ENCODE results near the gene ELOB.

ELOB gene

DNA sequence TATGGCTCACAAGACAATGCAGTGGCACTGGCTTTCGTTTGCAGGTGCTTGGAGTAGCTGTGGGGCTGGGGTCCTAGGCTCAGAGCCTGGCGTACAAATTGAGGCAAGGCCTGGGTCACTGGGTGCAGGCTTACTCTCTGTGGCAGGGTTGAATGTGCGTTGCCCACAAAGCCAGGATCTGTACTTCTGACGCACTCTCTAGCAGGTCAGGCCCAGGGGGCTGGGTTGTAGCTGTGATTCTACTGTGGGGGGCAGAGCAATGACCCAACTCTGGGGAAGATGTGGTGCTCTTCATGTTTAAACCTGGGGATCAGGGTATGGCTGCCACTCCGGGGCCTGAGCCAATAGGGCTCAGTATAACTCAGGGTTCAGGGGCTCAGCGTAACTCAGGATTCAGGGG is 33.6 kb upstream of the ELOB start:
- DNase-seq (ENCODE audit: low read depth in 3 of 3) = no peak

DNA sequence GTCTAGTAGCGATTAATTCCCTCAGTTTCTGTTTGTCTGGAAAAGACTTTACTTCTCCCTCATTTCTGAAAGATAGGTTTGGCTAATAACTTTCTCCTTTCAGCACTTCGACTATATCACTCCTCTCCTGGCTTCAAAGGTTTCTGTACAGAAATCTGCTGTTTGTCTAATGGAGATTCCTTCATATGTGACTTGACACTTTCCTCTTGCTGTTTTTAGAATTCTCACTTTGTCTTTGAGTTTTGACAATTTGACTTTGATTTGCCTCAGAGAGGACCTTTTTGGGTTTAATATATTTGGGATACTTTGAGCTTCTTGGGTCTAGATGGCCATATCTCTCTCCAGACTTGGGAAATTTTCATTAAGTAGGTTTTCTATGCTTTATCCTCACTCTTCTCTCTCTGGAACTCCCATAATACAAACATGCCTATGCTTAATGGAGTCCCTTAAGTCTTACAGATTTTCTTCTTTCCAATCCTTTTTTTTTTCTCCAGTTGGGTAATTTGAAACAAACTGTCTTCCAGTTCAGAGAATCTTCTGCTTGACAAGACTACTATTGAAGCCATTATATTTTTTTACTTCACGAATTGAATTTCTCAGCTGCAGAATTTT is 32.2 kb upstream of the ELOB start:
- no peak for DNase-seq (ENCODE audit: low read depth in 3 of 3)

DNA sequence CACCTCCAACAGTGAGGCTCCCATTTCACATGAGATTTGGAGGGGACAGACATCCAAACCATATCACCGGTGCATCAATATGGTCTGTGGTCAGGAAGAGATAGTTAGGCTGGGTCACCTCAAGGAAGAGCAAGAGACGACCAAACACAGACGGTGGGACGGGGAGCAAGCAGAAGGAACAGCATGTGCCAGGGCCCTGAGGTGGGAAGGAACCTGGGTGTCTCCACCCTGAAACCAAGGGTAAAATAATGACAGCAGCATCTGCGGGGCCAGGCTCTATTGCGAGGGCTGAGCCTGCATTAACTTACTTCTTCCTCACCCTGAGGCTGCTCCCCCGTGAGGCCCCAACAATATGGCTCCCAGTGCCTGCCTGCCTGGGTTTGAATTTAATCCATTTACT is 31.1 kb upstream of the ELOB start:
- no peak for DNase-seq (ENCODE audit: low read depth in 3 of 3)

DNA sequence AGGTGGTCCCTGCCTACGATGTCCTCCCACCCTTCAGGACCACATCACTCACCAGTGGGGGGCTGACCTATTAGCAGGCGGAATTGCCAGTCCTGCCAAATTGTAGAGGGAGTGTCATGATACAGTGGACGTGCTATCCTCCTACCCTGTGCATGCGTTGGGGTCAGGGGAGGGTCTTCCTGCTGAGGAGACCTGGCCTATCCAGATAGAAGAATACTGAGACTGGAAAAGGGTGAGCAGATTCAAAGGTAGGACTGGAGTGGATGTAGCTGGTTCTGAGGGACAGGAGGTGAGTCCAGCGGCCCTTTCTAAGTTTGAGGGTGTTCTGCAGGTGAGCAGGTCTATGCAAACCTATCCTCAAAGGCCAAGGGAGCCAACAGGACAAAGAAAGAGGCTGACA is 29.2 kb upstream of the ELOB start:
- no peak for DNase-seq (ENCODE audit: low read depth in 3 of 3)

DNA sequence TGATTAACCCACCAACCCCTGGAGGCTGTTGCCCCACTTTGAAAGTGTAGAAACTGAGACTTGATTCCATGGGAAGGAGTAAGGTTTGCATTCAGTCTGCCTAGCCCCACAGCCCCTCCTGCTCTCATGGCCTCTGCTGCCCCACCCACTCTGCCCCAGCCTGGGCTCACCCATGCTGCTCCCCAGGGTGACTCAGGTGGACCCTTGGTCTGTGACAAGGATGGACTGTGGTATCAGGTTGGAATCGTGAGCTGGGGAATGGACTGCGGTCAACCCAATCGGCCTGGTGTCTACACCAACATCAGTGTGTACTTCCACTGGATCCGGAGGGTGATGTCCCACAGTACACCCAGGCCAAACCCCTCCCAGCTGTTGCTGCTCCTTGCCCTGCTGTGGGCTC is 27.6 kb upstream of the ELOB start:
- DNase-seq (ENCODE audit: low read depth in 3 of 3) = no peak

DNA sequence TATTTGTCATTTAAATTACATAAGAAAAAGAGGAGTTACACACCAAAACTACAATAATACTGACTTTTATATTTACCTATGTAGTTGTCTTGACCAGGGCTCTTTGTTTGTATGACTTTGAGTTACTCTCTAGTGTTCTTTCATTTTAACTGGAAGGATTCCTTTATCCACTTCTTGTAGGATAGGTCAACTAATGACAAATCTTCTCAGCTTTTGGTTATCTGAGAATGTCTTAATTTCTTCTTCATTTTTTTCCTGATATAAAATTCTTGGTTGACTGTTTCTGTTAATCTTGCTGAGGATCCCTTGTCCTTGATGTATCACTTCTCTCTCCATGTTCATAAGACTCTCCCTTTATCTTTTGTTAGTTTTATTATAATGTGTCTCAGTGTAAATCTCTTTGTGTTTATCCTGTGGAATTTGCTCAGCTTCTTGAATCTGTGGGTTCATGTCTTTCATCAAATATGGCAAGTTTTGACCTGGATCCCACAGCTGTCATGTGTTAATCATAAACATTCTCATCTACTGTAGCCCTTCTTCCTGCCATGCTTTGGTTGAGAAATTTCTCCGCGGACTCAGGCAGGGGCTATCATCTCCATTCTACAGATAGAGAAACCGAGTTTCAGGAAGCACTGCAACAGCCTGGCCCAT is 26.6 kb upstream of the ELOB start:
- DNase-seq (ENCODE audit: low read depth in 3 of 3) = no peak

DNA sequence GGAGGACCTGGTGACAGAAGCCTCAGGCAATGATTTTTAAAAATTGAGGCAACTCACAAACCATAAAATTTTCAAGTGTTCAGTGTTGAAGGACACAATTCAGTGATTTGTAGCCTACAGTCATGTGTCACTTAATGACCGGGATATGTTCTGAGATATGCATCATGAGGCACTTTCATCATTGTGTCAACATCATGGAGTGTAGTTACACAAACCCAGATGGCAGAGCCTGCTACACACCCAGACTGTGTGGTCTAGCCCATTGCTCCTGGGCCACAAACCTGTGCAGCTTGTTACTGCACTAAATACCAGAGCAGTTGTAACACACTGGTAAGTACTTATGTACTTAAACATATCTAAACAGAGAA is 22.8 kb upstream of the ELOB start:
- DNase-seq (ENCODE audit: low read depth in 3 of 3) = no peak

DNA sequence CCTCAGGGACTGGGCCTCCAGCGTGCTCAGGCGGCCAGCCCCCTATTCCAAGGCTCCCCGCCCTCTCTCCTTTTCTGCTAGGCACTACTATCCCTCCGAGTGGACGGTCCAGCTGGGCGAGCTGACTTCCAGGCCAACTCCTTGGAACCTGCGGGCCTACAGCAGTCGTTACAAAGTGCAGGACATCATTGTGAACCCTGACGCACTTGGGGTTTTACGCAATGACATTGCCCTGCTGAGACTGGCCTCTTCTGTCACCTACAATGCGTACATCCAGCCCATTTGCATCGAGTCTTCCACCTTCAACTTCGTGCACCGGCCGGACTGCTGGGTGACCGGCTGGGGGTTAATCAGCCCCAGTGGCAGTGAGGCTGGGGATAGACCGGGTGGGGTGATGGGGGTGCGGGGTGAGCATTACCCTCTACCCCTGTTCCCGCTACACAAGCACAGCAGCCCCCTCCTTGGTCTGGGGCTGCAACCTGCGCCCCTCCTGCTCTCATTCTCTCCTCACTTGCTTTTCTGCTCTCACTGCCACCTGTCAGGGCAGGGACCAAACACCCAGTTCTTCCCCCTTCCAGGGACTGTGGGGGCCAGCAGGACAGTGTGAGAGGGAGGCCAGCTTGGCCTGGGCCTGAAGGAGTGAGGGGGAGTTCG is 22.3 kb upstream of the ELOB start:
- no peak for DNase-seq (ENCODE audit: low read depth in 3 of 3)

DNA sequence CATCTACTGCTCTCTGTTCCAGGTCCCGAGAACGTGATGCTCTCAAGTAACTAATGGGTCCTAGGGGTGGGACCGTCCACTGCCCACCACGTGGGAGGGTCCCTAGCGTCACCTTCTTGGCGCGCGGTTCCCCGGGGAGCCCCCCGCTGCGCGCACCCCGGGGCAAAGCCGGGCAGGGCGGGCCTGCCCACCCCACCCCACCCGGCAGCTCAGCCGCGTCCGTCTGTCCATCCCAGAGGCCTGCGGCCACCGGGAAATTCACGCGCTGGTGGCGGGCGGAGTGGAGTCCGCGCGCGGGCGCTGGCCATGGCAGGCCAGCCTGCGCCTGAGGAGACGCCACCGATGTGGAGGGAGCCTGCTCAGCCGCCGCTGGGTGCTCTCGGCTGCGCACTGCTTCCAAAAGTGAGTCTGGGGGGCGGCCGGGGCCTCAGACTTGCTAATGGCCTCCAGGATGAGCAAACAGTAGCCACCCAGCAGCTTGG is 21.7 kb upstream of the ELOB start:
- no peak for DNase-seq (ENCODE audit: low read depth in 3 of 3)

DNA sequence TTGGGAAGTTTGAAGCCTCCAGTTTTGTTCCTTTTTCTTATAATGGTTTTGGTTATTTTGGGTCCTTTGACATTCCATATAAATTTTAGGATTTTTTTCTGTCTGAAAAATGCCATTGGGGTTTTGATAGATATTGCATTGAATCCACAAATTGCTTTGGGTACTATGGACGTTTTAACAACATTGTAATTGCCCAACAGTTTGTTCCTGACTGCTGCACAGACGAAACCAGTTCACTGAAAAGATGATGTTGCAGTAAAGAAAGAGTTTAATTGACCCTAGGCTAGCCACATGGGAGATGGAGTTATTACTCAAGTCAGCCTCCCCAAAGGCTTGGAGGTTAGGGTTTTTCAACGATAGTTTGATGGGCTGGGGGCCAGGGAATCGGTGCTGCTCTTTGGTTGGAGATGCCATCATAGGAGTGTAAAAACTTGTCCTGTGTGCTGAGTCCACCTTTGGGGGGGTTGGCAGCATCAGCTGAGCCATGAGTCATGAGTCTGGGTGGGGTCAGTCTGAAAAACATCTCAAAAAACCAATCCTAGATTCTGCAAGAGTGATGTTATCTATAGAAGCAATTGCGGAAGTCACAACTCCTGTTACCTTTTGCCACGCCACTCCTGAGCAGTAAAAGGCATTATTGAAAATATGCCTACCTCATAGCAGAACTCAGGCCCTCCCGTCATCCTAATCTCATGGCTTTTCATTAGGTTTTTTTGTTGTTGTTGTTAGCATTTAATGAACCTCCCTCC is 18.5 kb upstream of the ELOB start:
- DNase-seq (ENCODE audit: low read depth in 3 of 3) = no peak

DNA sequence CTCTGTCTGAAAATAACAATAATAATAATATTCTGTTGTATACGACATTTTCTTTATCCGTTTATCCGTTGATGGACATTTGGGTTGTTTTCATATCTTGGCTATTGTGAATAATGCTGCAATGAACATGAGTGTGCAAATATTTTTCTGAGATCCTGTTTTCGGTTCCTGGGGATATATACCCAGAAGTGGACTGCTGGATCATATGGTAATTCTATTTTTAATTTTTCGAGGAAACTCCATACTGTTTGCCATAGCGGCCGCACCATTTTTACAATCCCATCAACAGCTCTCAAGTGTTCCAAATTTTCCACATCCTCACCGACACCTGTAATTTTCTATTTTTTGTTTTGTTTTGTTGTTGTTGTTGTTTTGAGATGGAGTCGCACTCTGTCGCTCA is 15.9 kb upstream of the ELOB start:
- DNase-seq (ENCODE audit: low read depth in 3 of 3) = no peak

DNA sequence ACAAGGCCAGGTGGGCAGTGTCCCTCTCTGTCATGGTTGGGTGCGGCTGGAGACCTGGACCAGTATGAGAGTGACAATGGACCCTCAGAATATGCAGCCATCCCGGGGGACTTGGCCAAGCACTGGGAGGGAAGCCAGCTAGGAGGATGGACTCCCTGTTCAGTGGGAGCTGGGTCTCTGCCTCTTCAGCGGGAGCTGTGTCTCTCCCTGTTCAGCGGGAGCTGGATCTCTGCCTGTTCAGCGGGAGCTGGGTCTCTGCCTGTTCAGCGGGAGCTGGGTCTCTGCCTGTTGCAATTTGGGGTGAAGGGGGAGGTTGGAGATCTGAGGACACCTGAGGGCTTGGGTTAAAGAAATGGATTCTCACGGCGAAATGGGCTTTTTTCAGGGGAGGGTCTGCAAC is 14.1 kb upstream of the ELOB start:
- DNase-seq (ENCODE audit: low read depth in 3 of 3) = no peak

DNA sequence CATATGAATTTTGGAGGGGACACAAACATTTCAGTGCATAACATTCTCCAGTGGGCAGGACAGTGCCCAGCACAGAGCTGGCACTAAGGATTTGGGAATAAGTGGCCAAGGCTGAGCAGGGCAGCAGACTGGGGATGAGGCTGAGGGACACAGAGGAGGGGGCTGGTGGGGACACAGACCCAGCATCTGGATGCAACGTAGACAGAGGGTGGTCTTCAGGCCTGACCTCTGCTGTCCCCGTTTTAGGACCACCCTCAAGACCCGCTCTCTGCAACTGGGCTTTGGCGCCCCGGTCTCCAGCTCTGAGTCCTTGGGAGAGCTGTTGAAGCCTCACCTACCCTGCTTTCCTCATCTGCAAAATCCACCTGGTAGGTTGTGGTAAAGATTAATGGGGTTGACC is 13.6 kb upstream of the ELOB start:
- no peak for DNase-seq (ENCODE audit: low read depth in 3 of 3)

DNA sequence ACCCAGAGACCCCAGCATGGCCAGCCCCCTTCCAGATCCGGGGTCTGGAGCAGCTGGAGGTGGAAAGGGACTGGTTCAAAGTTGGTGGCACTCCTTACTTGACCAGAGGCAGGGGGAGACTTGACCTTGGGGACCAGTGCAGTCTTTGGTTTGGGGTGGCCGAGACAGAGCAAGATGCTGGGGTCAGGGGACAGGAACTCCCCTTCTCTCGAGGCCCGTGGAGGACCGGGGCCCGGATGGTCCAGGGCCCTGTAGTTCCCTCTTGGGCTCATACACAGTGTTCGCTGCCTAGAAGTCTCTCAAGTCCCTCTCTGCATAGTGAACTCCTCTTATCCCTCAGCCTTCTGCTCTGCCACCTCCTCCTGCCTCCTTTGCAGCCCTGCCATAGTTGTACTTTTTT is 10.9 kb upstream of the ELOB start:
- no peak for DNase-seq (ENCODE audit: low read depth in 3 of 3)

DNA sequence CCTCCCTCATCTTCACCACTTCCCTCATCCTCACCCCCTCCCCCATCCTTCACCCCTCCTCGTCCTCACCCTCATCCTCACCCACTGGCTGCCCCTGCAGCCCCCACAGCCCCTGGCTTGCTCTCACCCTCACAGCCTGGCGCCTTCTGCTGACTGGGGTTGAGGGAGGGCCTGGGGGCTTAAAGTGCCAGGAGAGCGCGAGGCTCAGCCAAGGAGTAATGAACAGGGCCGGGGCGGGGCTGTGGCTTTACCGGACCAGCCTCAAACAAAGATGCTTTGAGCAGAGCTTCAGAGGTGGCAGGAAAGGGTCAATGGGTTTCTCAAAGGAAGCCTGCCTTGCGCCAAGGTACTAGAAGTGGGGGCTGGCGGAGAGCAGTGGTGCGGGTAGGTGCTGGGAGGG is 10.3 kb upstream of the ELOB start, which contains the start of gene PRSS33:
Gene PRSS33, minus strand, starts transcription at position 155 of the 400 bp plus-strand sequence. CDS start 1,013 bp downstream, outside the sequence.
- no peak for DNase-seq (ENCODE audit: low read depth in 3 of 3)

DNA sequence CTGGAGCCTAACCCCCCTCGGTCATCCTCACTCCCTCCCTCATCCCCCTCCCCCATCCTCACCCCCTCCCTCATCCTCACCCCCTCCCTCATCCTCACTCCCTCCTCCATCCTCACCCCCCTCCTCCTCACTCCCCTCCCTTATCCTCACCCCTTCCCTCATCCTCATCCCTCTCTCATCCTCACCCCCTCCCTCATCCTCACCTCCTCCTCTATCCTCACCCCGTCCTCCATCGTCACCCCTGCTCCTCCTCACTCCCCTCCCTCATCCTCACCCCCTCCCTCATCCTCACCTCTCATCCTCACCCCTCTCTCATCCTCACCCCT is 9.7 kb upstream of the ELOB start:
- no peak for DNase-seq (ENCODE audit: low read depth in 3 of 3)

DNA sequence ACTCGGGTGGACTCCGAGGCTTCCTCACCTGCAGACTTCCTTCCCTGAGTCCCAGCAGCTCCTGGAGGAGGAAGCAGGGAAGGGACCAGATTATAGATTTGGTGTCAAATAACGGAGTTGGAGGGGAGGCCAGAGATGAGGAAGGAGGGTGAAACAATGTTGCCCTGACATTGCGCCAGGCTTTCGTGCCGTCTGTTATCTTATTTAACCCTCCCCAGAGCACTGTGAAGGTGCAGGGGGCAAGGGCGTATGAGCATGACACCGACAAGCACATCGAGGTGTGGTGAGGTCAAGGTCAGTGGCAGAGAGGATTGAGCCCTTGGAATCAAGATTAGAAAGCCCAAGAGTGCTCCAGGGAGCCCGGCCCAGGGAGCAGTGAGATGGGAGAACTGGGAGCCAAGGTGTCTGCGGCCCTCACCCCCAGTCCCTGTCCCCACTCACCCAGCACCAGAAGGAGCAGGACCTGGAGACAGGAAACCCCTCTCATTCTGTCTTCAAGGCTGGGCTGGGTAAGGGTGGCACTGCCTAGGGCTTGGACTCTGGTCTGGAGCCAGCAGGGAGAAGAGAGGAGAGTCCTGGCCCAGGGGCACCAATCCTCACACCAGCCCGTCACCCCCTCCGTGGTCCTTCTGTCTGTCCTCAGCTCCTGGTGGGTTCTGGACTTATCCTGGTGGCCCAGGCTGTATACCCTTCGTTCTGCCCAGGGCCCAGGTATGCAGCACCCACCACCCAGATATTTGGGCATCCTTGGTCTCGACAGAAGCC is 9.2 kb upstream of the ELOB start:
- DNase-seq (ENCODE audit: low read depth in 3 of 3) = no peak

DNA sequence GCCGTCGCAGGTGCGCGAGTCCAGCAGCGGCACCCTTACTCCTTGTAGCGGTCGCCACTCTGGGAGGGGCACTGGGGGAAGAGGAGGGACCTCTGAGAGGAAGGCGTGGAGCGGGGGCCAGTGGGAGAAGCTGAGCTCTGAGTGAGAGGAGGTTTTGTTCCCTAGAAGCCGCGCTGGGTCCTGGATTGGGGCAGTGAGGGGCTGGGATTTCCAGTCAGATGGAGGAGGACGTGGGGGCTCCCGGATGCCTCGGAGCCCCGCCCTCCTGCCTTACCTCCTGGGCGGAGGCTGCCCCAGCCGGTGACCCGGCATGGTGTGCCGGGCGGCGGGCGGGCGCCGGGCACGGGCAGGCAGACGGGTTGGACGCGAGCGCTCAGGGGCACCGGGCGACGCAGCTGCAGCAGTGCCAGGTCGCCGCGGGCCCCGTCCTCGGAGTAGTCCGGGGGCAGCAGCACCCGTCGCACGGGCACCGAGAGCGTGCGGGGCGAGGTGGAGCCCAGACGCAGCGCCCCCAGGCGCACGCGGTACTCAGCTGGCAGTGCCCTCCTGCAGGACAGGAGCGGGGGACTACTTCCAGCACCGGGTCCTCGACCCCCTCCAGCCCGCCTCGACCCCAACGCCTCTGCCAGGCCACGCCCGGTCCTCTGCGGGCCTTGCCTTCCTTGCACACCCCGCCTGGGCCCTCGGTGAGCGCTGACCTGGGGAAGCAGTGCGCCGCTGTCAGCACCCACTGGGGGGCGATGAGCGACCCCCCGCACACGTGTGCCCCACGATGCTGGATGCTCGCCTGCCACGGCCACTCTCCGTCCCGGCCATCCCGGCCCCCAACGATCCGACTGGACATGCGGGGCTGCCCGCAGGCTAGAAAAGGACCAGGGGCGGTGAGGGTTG is 8.3 kb upstream of the ELOB start:
- DNase-seq (ENCODE audit: low read depth in 3 of 3) = peak in 1 of 3 experiments; percentile 56

DNA sequence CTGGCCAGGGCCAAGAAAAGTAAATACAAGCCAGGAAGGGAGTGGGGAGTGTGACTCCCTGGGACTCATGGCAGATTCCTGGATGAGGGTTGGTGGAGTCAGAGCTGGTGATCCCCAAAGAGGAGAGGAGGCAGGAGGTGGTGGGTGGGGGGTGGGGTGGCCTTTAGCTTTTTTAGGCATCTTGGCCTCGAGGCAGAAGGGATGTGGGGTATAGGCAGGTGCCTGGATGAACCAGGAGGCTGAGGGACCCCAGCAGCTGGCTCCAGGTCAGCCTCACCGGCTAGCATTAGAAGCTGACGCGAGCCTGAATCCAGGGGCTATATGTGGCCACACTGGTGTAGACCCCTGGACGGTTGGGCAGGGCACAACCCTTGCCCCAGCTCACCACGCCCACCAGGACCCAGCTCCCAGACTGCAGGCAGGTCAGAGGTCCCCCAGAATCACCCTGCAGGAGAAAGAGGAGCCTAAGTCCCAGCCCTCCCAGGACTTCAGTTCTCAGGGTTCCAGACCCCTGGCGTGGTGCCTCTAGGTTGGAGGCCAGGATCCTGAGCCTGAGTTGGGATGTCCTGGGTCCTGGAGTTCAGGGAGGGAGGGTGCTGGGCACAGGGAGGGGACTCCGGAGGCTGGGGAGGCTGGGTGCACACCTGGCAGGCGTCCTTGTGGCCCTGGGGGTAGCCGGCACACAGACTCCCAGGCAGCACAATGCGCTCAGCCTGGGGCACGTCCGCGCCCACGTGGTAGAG is 7.4 kb upstream of the ELOB start:
- DNase-seq (ENCODE audit: low read depth in 3 of 3) = no peak

Measured in stimulated activated CD4-positive, alpha-beta T cell treated with anti-CD3 and anti-CD28 coated beads, TNF-alpha, amount 100 ng/mL, for 24 hours (primary cell).